NCI-H2107 treated with DMSO at 0.1 percent for 48 hours (cell line): Measurements from ENCODE around the gene SLC37A2.
"Not testable (repeated sequence)": the region's sequence is repeated elsewhere in the genome, so short reads cannot be mapped to it uniquely, and the experiment has no call there.

Experiments
- DNase-seq: peaks from one replicate; lab custom pipeline; 2025; ENCODE audit not compliant: unreplicated experiment; lab: John Stamatoyannopoulos, UW

The SLC37A2 gene

GRCh38 chr11:125083312-125084056 lies 20.4 kb downstream of the SLC37A2 start:
- no peak for DNase-seq

GRCh38 chr11:125084057-125084416 lies 20.9 kb downstream of the SLC37A2 start:
- no peak for DNase-seq

- no peak for DNase-seq
These were observed 21.7 kb downstream of the SLC37A2 start for GRCh38 chr11:125084761-125085231.

GRCh38 chr11:125085301-125086081 lies 22.4 kb downstream of the SLC37A2 start:
- DNase-seq, result no peak

- no peak for DNase-seq
These were observed 23.7 kb downstream of the SLC37A2 start for GRCh38 chr11:125086633-125087296.

- DNase-seq, result no peak
These were observed 25.0 kb downstream of the SLC37A2 start for GRCh38 chr11:125088123-125088522.

- peak; percentile 1 for DNase-seq
These were observed 25.7 kb downstream of the SLC37A2 start for GRCh38 chr11:125088576-125089455.

- DNase-seq, result not testable (repeated sequence)
These were observed 26.4 kb downstream of the SLC37A2 start for GRCh38 chr11:125089481-125089880.

- not testable (repeated sequence) for DNase-seq
These were observed 27.0 kb downstream of the SLC37A2 start for GRCh38 chr11:125090151-125090550.

- no peak for DNase-seq
These were observed 27.7 kb downstream of the SLC37A2 start for GRCh38 chr11:125090816-125091215.

- peak; percentile 8 for DNase-seq
These were observed 28.3 kb downstream of the SLC37A2 start for GRCh38 chr11:125091247-125091876.

GRCh38 chr11:125091877-125092664 lies 29.0 kb downstream of the SLC37A2 start:
- no peak for DNase-seq

- no peak for DNase-seq
These were observed 29.6 kb downstream of the SLC37A2 start for GRCh38 chr11:125092669-125093068.

- no peak for DNase-seq
These were observed 30.4 kb downstream of the SLC37A2 start for GRCh38 chr11:125093502-125093901.

GRCh38 chr11:125094731-125095130 lies 31.6 kb downstream of the SLC37A2 start:
- DNase-seq, result no peak

GRCh38 chr11:125100136-125100535 lies 37.0 kb downstream of the SLC37A2 start:
- no peak for DNase-seq

GRCh38 chr11:125101596-125101995 lies 38.5 kb downstream of the SLC37A2 start:
- no peak for DNase-seq

GRCh38 chr11:125102025-125102424 lies 38.9 kb downstream of the SLC37A2 start:
- DNase-seq, result no peak

GRCh38 chr11:125102510-125102909 lies 39.4 kb downstream of the SLC37A2 start:
- DNase-seq, result no peak
